MCF 10A (cell line): ENCODE measurements around the gene LDAH. TPM values are rescaled to one million over a fixed set of nuclear protein-coding genes. Genes with fewer than 3 reads are reported as not detected.

Experiments used
- Bru-seq: library from RNA; stranded (reverse); fragments of 400-500 nt; gene quantifications from one replicate; lab custom pipeline; 2021; lab: Mats Ljungman, UMichigan
- BruChase-seq, 2 experiments: library from RNA; stranded (reverse); fragments of 400-500 nt; gene quantifications; one replicate each; lab custom pipeline; 2021; lab: Mats Ljungman, UMichigan
- BruUV-seq: library from RNA; stranded (reverse); fragments of 400-500 nt; replicated peaks from 2 replicates; lab custom pipeline; 2021; lab: Mats Ljungman, UMichigan
- CTCF ChIA-PET: fragments of 300-600 bp; sonication (Branson Sonifier 250); formaldehyde crosslinking; extraction: SDS; loops from one replicate; lab custom pipeline; 2021; ENCODE audit warnings: antibody characterized with exemption, inconsistent platforms; lab: Yijun Ruan, JAX
- POLR2A ChIA-PET: fragments of 300-600, 350-650 bp; sonication (Branson Sonifier 250); formaldehyde crosslinking; extraction: SDS; loops from one replicate; lab custom pipeline; 2020; ENCODE audit warnings: antibody characterized with exemption, inconsistent platforms; lab: Yijun Ruan, JAX
- DNase-seq: peaks from one replicate; pipeline ENCODE4 v3.0.0-alpha.2; 2018; ENCODE audit not compliant: unreplicated experiment
- H3K27ac Mint-ChIP-seq: one replicate; pipeline ENCODE4 v1.8.0; 2022; ENCODE audit warnings: mild to moderate bottlenecking, low read depth, mixed read lengths; ENCODE audit not compliant: unreplicated experiment
- H3K27me3 Mint-ChIP-seq: one replicate; pipeline ENCODE4 v1.8.0; 2022; ENCODE audit warnings: mixed read lengths; ENCODE audit not compliant: insufficient read depth, unreplicated experiment
- H3K36me3 Mint-ChIP-seq: one replicate; pipeline ENCODE4 v1.8.0; 2022; ENCODE audit warnings: mild to moderate bottlenecking, moderate library complexity, mixed read lengths; ENCODE audit not compliant: insufficient read depth, unreplicated experiment
- H3K4me1 Mint-ChIP-seq: one replicate; pipeline ENCODE4 v1.8.0; 2022; ENCODE audit warnings: mixed read lengths; ENCODE audit not compliant: insufficient read depth, unreplicated experiment
- H3K4me3 Mint-ChIP-seq: one replicate; pipeline ENCODE4 v1.8.0; 2022; ENCODE audit warnings: mild to moderate bottlenecking, moderate library complexity, mixed read lengths; ENCODE audit not compliant: unreplicated experiment
- H3K9me3 Mint-ChIP-seq: one replicate; pipeline ENCODE4 v1.8.0; 2022; ENCODE audit warnings: mixed read lengths; ENCODE audit not compliant: unreplicated experiment
- intact Hi-C: fragments of 100-400 bp; cut with micrococcal nuclease; formaldehyde crosslinking; loops from 2 replicates; pipeline ENCODE4 v1.14.1; 2022
- long read RNA-seq: library from polyadenylated mRNA; stranded (forward); transcript quantifications from one replicate; pipeline ENCODE4 v2.0.0, GENCODE V29; 2022
- total RNA-seq: library from RNA; stranded (reverse); gene quantifications from 2 replicates; pipeline ENCODE4 v1.2.3, GENCODE V29; 2022
- TF ChIP-seq, protein P1 (sequence below): fragments of 200-600 bp; IDR thresholded peaks from one replicate; pipeline ENCODE4 v1.8.0; 2022; ENCODE audit warnings: antibody characterized with exemption, mild to moderate bottlenecking; ENCODE audit not compliant: unreplicated experiment

Gene LDAH
- total RNA-seq = 16.8 and 17.0 TPM in 2 replicates
- percentile 80 among the genes with signal in this experiment for Bru-seq, nascent RNA
- BruChase-seq, experiment 1, labeled RNA remaining after a 6-hour chase = percentile 53 among the genes with signal in this experiment
- percentile 65 among the genes with signal in this experiment for BruChase-seq, experiment 2, labeled RNA remaining after a 2-hour chase
- long read RNA-seq, transcript LDAH-201 (7 exons, 2,907 nt) = major isoform, 21 of 46 reads
- long read RNA-seq, partial matches to known transcripts = 2 of 46 reads
- long read RNA-seq, other reads (novel, unspliced or antisense) = 13 of 46 reads

DNA sequence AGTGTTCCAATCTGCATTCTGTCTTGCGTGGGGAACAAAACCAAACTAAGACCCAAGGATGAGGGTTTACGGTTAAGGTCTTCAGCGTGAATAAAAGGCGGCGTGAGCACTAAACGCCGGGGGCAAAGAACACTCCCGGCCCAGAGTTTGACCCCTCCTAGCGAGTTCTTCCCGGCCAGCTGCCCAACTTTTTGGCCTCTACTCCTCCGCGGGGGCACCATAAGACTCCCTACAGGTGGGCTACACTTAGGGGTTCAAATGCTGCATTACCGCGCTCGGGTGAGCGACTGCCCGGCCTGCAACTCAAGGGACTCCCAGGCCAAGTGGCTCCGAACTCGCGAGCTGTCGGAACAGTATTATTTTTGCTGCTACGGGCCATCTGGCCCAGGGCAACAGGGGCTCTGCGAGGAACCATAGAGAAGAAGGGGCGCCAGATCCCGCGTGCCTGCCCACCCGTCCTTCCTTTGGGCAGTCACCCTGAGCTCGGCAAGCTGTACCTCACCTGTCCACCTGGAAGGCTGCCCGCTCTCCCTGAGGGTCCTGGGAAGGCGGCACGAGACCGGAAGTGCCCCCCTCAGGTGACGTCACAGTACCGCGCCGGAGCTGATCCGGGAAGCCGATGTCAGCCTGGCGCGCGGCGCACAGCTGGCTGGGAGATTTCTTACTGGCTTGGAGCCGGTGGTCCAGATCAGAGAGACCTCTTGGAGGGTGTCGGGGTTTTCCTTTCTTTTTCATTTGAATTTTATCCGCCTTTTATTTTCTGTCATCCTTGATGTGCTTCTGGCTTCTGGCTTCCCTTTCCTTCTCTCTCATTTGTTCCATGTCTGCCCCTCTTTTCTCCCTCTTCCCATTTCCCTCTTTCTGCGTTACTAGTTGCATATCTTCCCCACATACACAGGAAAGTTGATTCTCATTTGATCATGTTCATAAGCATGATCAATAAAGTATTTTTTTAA, at the start of gene LDAH:
Gene LDAH, minus strand, starts transcription at position 567 of the 956 bp plus-strand sequence. CDS start 21,638 bp downstream, outside the sequence.
- Mint-ChIP-seq H3K4me3 (peak within 1 kb of the TSS; percentile 94), H3K4me1 (peaks cover 6% of the 10 kb centered on the region), H3K9me3 (no peaks in the 10 kb centered on the region), H3K27me3 (no peaks in the 10 kb centered on the region), H3K36me3 (no peaks in the 10 kb centered on the region), H3K27ac (peak within 1 kb of the TSS; percentile 99)
- TF ChIP-seq, protein P1, sequence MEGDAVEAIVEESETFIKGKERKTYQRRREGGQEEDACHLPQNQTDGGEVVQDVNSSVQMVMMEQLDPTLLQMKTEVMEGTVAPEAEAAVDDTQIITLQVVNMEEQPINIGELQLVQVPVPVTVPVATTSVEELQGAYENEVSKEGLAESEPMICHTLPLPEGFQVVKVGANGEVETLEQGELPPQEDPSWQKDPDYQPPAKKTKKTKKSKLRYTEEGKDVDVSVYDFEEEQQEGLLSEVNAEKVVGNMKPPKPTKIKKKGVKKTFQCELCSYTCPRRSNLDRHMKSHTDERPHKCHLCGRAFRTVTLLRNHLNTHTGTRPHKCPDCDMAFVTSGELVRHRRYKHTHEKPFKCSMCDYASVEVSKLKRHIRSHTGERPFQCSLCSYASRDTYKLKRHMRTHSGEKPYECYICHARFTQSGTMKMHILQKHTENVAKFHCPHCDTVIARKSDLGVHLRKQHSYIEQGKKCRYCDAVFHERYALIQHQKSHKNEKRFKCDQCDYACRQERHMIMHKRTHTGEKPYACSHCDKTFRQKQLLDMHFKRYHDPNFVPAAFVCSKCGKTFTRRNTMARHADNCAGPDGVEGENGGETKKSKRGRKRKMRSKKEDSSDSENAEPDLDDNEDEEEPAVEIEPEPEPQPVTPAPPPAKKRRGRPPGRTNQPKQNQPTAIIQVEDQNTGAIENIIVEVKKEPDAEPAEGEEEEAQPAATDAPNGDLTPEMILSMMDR = no peak
- peak; percentile 80 for DNase-seq
- BruUV-seq = TSS peak; percentile 65
- CTCF ChIA-PET = interaction anchor here (0.5 to 4.3 kb wide), 7 partner anchors 25 to 347 kb away, joined by 3 to 23 read pairs (median 5); no protein-coding TSS in a partner anchor
- intact Hi-C loops = no loop called here
- POLR2A ChIA-PET = interaction anchor here (0.9 to 3.2 kb wide), 12 partner anchors 9 to 205 kb away, joined by 3 to 24 read pairs (median 5); no protein-coding TSS in a partner anchor

DNA sequence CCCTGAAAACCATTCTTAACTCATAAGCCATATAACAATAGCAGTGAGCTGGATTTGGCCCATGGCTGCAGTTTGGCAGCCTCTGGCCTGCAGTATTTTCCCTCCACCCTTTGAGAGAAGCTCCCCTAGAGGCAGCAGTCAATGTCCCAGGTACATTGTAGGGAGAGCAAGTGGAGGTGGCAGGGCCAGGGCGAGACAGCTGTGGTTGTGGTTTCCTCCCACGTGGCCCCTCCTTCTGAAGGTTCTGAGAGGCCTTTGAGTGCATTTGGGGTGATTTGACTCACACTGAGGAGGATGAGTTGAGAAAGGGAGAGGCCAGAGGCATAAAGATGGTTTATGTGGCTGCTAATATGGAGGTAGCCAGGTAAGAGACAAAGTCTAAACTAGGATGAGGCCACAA, 45.5 kb upstream of the LDAH start:
- BruUV-seq = no TSS peak
- no peaks in the 10 kb centered on the region for H3K4me1 Mint-ChIP-seq
- peaks cover 40% of the 10 kb centered on the region for H3K27me3 Mint-ChIP-seq
- ChIA-PET POLR2A (no interaction called here), CTCF (interaction anchor here (1.2 kb wide), 1 partner anchor 86 kb away, joined by 4 read pairs; no protein-coding TSS in a partner anchor)
- intact Hi-C loops = no loop called here
- TF ChIP-seq, protein P1 = no peak
- H3K36me3 Mint-ChIP-seq = peaks cover 5% of the 10 kb centered on the region
- H3K9me3 Mint-ChIP-seq = no peaks in the 10 kb centered on the region
- DNase-seq = no peak
- no peak overlapping the region for H3K27ac Mint-ChIP-seq
- no peak overlapping the region for H3K4me3 Mint-ChIP-seq

DNA sequence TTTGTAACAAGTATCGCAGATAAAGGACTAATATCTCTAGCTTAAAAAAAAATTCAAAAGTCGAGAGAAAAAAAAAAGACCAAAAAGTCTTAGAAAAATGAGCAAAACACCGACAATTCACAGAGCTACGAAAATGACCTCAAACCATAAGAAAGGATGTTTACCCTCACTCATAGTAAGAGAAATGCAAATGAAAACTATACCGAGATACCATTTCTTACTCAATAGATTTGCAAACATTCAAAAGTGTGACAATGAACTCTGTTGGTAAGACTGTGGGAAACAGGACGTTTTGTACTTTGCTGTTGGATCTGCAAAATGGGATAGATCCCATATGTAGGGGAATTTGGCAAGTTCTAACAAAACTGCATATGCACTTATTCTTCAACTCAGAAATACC, 39.9 kb upstream of the LDAH start:
- Mint-ChIP-seq H3K4me3 (no peak overlapping the region), H3K36me3 (no peaks in the 10 kb centered on the region), H3K9me3 (no peaks in the 10 kb centered on the region), H3K4me1 (no peaks in the 10 kb centered on the region), H3K27ac (no peak overlapping the region), H3K27me3 (peaks cover 17% of the 10 kb centered on the region)
- TF ChIP-seq, protein P1 = no peak
- ChIA-PET POLR2A (interaction anchor here (0.8 kb wide), 1 partner anchor 413 kb away, joined by 3 read pairs; no protein-coding TSS in a partner anchor), CTCF (interaction anchor here (0.6 to 1.1 kb wide), 2 partner anchors 82 to 101 kb away, joined by 3 read pairs; no protein-coding TSS in a partner anchor)
- DNase-seq = no peak
- no TSS peak for BruUV-seq
- intact Hi-C loops = no loop called here
